ENCODE measurements around the gene RPS6KL1. TPM values are rescaled to one million over a fixed set of nuclear protein-coding genes. Genes with fewer than 3 reads are reported as not detected.

Gene RPS6KL1
- total RNA-seq, 1 experiment from 2014 or later: 18.8 TPM

DNA sequence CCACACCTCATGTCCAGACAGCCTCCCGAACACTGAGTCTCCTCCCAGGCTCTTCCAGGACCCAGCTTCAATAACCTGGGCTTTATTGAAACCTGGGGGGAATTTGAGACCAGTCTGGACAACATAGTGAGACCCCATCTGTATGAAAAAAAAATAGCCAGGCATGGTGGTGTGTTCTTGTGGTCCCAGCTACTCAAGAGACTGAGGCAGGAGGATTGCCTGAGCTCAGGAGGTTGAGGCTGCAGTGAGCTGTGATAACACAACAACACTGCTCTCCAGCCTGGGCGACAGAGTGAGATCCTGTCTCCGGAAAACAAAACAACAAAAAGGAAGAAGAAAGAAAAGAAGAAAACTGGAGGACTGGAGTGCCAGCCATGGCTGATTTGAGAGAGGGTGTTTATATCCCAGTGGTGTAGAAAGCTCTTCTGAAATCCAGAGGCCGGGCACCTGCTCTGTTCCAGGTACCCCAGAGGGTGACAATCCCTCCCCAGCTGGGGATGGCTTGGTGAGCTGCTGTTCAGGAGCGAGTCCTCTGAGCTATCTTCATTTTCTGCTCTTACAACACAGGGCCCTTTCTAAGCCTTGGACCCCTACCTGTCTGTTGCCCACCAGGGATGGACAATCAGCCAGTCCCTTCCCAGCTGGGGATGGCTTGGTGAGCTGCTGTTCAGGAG lies 38.3 kb upstream of the RPS6KL1 start:
- no peak overlapping the region for H3K4me3 Mint-ChIP-seq
- no peak overlapping the region for H2AK5ac ChIP-seq (ENCODE audit: insufficient read length, low read length)

More for the DNA sequence above, 38.3 kb upstream of the RPS6KL1 start:
- no peak overlapping the region for H3K4me2 ChIP-seq (ENCODE audit: insufficient read depth, insufficient read length, low read length)
- no peaks in the 10 kb centered on the region for H3K79me2 ChIP-seq (ENCODE audit: insufficient read depth, low read length)
- no peaks in the 10 kb centered on the region for H3K9me3 Mint-ChIP-seq
- H4K20me1 ChIP-seq (ENCODE audit: control insufficient read depth, insufficient read depth, insufficient read length): no peaks in the 10 kb centered on the region
- no peak overlapping the region for H2BK15ac ChIP-seq (ENCODE audit: low read depth, low read length)
- no peak overlapping the region; a peak in 1 of 7 replicates for H3K27ac Mint-ChIP-seq
- H3K18ac ChIP-seq (ENCODE audit: insufficient read length, low read depth, low read length): no peak overlapping the region
- WGBS (ENCODE audit: extremely low coverage, insufficient read length, low lambda C conversion rate): no CpG with 5 or more reads among the region's 5 CpGs
- H2BK20ac ChIP-seq (ENCODE audit: low read depth, low read length, poor library complexity, severe bottlenecking): no peak overlapping the region
- no peak overlapping the region for H2AFZ ChIP-seq (ENCODE audit: low read length)
- DNase-seq: no peak
- H3K14ac ChIP-seq (ENCODE audit: insufficient read depth, low read length): no peak overlapping the region
- H3T11ph ChIP-seq (ENCODE audit: low read length): no peak overlapping the region
- no peak overlapping the region for H3K27ac ChIP-seq (ENCODE audit: insufficient read length, low read depth, low read length)
- H3K23ac ChIP-seq (ENCODE audit: insufficient read length, low read depth, low read length): no peak overlapping the region
- H3K4ac ChIP-seq (ENCODE audit: low read depth, low read length): no peak overlapping the region
- H2BK120ac ChIP-seq (ENCODE audit: low read depth, low read length, poor library complexity, severe bottlenecking): no peak overlapping the region
- H4K5ac ChIP-seq (ENCODE audit: insufficient read length, low read depth, low read length): no peak overlapping the region
- no peak overlapping the region for H4K91ac ChIP-seq (ENCODE audit: insufficient read length, low read depth, low read length)
- H3K36me3 Mint-ChIP-seq (ENCODE audit: insufficient read depth in 1 of 3, low read depth in 3 of 3): no peaks in the 10 kb centered on the region; a peak in 1 of 7 replicates
- H2BK12ac ChIP-seq (ENCODE audit: insufficient read length, low read depth, low read length): no peak overlapping the region
- no peaks in the 10 kb centered on the region for H3K4me1 ChIP-seq (ENCODE audit: insufficient read depth, low read length)
- H4K8ac ChIP-seq (replicated peaks; ENCODE audit: insufficient read length, low read depth, low read length): no peak overlapping the region
- H3K79me1 ChIP-seq (ENCODE audit: insufficient read depth, low read depth, low read length, poor library complexity, severe bottlenecking): no peaks in the 10 kb centered on the region
- no peaks in the 10 kb centered on the region for H3K23me2 ChIP-seq (ENCODE audit: insufficient read length, low read depth, low read length, poor library complexity, severe bottlenecking)
- no peaks in the 10 kb centered on the region for H3K27me3 ChIP-seq (ENCODE audit: insufficient read depth, low read length)
- no peak overlapping the region for H2BK5ac ChIP-seq (ENCODE audit: insufficient read length, low read length)
- no peaks in the 10 kb centered on the region for H3K9me3 ChIP-seq (ENCODE audit: control insufficient read depth, low read depth, low read length)
- H3K4me1 Mint-ChIP-seq: peaks cover 9 to 14% of the 10 kb centered on the region in 2 experiments
- no peak overlapping the region for H3K9ac ChIP-seq (ENCODE audit: extremely low read depth, insufficient read length, low read length)
- TF ChIP-seq, protein P1, sequence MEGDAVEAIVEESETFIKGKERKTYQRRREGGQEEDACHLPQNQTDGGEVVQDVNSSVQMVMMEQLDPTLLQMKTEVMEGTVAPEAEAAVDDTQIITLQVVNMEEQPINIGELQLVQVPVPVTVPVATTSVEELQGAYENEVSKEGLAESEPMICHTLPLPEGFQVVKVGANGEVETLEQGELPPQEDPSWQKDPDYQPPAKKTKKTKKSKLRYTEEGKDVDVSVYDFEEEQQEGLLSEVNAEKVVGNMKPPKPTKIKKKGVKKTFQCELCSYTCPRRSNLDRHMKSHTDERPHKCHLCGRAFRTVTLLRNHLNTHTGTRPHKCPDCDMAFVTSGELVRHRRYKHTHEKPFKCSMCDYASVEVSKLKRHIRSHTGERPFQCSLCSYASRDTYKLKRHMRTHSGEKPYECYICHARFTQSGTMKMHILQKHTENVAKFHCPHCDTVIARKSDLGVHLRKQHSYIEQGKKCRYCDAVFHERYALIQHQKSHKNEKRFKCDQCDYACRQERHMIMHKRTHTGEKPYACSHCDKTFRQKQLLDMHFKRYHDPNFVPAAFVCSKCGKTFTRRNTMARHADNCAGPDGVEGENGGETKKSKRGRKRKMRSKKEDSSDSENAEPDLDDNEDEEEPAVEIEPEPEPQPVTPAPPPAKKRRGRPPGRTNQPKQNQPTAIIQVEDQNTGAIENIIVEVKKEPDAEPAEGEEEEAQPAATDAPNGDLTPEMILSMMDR (conservative IDR thresholded peaks at IDR 0.05): no peak
- H3K56ac ChIP-seq (ENCODE audit: insufficient read length, low read depth, low read length): no peak overlapping the region
- peaks cover 12% of the 10 kb centered on the region for H3K27me3 Mint-ChIP-seq (ENCODE audit: low read depth)
